Cortex of kidney (tissue), 1 donor: ENCODE results near the gene CHCHD2.
"Not testable (repeated sequence)": the region's sequence is repeated elsewhere in the genome, so short reads cannot be mapped to it uniquely, and the experiment has no call there.

Experiments
- DNase-seq: peaks from one replicate; lab custom pipeline; 2025; lab: John Stamatoyannopoulos, UW

CHCHD2 gene

DNA sequence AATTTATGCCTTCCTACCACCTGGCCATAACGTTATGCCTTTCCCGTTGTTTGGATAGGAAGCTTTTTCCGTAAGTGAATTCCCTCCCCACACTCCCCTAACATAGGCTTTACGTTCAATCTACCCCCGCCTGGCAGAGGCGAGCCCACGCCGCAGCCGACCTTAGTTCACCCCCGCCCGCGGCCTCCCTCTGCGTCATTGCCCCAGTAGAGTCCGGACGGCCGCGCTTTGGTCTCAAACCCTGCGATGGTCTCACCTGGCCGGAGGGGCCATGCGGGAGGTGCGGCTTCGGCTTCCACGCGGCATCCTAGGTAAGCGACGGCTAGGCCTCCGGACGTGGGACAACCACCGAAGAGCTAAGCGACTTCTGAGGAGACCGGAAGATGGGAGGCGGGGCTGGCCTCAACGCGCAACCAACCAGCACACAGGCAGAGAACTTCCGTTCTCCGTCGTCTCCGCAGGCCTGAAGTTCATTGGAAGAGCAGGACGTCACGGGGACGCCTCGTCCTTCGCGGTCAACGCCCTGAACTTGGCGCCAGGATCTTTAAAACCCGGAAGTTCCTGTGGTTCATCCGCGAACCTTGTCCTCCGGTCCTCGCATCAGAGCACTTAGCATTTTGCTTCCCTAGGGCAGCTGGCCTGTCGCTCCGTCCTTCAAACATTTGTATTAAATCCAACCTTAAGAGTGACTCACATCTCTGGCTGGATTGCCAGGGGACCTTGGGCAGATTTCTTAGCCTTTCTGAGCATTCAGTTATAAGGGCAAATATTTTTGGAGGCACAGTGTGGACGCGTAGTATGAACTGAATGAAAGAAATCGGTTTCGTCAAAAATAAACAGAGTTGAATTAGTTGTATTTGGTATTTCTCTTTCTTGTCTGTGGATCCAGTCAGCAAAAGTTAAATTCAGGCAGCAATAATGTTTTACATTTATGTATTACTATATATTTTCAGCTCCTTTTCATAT lies at the start of gene CHCHD2:
Gene CHCHD2, minus strand, starts transcription at position 369 of the 966 bp plus-strand sequence. Its CDS starts 63 bp downstream, at position 306.
- peak; percentile 67 for DNase-seq

DNA sequence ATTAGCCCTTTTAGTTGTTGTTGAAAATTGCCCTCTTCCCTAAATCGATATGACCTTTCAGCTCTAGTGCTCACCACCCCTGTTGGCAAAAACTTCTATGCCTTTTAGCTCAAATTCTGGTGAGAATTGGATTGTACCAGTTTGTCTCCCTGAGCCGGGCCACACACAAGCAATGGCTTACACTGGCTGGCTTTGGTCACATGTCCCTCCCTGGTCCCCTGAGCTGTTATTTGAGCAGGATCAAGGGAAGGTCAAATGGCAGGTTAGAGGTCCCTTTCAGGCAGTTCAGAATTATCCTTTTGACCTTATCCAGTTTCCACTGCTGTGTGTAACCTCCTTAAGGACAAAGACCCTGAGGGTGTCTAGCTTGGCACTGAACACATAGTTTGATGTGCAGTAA lies 24.8 kb upstream of the CHCHD2 start:
- not testable (repeated sequence) for DNase-seq

- no peak for DNase-seq
Observed at GRCh38 chr7:56127241-56127975, 21.1 kb upstream of the CHCHD2 start.

DNA sequence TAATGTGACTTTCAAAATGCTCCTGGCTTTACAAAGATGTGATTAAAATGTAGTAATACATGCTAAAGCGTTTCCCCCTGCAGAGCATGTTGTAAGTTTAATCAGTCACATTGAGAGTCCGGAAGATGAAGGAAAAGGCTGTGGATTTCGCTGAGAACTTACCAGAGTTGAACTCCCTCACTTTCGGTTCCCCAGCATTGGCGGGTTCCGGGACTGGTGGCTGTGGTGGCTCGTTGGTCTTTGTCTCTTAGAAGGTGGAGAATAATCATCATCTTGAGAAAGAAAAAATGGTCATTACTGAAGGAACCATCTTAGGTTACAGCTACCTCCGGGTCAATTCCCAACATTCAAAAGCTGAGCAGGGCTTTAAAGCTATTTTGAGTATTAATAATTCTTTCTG lies 19.6 kb upstream of the CHCHD2 start:
- DNase-seq, result no peak

DNA sequence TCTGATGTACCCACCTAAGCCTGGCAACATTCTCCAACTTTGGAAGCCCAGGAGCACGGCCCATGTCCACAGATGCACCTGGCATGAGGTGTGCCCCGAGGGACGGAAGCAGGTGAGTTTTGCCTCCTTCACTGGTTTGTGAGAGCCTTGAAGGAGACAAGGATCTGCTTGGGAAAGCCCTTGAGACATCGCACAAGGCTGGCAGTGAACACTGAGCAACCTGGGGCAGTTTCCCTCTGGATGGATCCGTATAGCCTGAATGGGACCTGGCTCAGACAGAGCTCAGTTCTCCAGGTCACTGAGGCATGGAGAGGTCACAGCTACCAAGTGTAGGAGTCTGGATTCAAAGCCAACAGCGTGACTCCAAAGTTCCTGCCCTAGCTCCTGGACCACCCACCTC lies 18.7 kb upstream of the CHCHD2 start:
- no peak for DNase-seq

- no peak for DNase-seq
Observed at GRCh38 chr7:56121440-56121839, 15.2 kb upstream of the CHCHD2 start.

DNA sequence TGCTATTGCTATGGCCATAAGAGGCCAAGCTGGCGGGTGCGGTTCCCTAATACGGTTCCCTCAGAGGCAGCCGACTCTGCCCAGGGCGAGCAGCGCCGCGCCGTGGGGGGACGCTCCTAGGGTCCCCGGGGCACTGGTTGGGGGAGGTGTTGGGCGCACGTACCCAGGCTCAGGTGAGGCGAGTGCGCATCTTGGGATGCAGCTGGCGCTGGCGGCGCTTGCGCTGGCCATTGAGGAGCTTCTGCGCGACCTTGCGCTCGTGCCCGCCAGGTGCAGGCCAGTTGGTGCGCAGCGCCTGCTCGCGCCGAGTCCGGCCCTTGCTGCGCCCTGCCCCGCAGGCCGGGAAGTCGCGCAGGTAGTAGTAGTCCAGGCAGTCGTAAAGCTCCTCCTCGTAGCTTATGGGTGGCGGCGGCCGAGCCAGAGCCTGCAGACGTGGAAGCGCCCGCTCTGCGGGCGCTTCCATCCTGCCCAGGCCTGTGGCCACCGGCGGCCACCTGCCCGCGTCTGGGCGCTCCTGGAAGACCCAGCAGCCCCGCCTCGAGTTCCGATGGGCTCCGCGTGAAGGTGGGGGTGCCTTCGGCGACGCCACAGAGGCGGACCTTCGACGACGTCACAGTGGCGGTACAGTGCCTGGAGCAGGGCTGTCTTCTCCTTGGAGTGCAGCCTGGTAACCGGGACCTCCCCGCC lies 9.7 kb upstream of the CHCHD2 start, which contains the start of gene NUPR2:
Gene NUPR2, minus strand, starts transcription at position 566 of the 687 bp plus-strand sequence. Its CDS starts 103 bp downstream, at position 463.
- DNase-seq, result no peak

GRCh38 chr7:56112244-56112643 lies 6.0 kb upstream of the CHCHD2 start:
- not testable (repeated sequence) for DNase-seq

DNA sequence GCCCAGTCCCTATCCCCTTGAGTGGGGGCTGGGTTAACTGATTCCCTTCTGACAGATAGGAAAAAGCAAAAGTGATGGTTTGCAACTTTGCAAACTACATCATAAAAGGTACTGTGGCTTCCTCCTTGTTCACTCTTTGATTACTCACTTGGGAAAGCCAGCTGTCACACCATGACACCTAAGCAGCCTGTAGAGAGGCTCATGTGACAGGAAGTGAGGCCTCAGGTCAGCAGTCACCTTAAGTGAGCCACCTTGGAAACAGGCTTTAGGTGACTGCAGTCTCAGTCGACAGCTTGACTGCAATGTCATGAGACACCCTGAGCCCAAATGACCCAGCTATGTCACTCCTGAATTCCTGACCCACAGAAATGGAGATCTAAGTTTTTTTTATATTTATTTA lies 4.3 kb upstream of the CHCHD2 start:
- no peak for DNase-seq

DNA sequence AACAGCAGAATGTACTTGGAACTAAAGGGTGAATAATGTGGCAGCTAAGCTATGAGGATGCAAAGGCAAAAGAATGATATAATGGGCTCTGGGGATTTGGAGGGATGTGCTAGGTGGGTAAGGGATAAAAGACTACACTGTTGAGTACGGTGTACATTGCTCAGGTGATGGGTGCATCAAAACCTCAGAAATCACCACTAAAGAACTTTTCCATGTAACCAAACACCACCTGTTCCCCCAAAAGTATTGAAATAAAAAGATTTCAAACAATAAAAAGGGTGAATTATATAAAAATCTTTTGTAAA lies 1.6 kb upstream of the CHCHD2 start:
- DNase-seq, result no peak

DNA sequence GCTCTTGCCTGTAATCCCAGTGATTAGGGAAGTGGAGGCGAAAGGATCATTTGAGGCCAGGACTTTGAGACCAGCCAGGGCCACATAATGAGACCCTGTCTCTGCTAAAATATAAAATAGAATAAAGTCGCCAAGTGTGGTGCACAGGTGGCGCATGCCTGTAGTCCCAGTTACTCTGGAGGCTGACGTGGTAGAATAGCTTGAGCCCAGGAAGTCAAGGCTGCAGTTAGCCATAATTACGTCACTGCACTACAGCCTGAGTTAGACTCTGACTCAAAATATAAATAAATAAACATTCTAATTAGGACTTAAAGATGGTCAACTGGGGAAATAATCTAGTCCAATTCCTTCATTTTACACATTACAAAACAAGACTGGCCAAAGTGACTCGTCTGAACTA lies 768 bp downstream of the CHCHD2 start:
- DNase-seq, result no peak

DNA sequence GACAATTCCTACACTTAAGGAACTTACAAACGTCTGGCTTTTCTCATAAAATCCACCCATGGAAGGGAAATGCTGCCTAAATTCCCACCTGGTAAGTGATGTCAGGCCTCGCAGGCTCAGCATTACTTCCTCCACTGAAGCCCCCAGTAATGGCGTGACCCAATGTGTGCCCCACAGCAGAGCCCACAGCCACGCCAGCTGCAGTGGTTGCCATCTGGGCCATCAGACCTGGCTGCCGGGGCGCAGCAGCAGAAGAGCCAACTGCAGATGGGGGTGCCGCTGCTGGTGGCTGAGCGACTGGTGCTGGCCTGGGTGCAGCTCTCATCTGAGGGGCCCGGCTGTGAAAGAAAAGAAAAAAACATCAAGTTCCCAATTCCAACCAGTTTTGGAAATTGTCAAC lies 2.1 kb downstream of the CHCHD2 start:
- not testable (repeated sequence) for DNase-seq

DNA sequence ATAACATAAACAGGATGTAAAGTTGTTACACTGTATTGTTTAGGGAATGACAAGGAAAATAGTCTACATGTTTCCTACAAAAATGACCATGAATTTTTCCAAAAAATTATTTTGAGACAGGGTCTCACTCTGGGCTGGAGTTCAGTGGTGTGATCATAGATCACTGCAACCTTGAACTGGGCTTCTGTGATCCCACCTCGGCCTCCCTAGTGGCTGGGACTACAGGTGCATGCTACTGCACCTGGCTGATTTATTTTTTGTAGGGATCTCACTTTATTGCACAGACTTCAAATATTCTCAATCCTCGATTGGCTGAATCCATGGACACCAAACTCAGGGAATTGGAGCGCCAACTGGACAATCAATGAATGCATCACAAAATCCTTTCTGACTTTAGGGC lies 6.6 kb downstream of the CHCHD2 start:
- DNase-seq, result no peak

DNA sequence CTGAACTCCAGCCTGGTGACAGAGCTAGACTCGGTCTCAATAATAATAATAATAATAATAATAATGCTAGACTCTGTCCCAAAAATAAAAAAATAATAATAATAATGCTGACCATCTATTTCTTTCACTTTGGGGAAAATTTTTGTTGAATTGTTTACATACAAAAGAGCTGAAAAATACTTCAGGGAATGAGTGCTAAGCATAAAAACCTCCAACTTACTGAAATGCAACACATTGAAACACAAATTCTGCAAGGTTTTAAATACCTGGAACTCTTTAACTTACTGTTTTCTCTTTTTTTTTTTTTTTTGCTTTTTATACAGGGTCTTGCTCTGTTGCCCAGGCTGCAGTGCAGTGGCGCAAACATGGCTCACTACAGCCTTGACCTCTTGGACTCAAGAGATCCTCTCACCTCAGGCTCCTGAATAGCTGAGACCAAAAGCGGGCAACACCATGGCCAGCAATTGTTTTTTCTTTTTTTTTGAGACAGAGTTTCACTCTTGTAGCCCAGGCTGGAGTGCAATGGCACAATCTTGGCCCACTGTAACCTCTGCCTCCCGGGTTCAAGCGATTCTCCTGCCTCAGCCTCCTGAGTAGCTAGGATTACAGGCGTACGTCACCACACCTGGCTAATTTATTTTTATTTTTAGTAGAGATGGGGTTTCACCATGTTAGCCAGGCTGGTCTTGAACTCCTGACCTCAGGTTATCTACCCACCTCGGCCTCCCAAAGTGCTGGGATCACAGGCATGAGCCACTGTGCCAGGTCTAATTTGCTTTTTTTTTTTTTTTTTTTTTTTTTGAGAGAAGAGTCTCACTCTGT lies 7.9 kb downstream of the CHCHD2 start:
- not testable (repeated sequence) for DNase-seq

GRCh38 chr7:56097700-56098099 lies 8.6 kb downstream of the CHCHD2 start:
- DNase-seq, result no peak

DNA sequence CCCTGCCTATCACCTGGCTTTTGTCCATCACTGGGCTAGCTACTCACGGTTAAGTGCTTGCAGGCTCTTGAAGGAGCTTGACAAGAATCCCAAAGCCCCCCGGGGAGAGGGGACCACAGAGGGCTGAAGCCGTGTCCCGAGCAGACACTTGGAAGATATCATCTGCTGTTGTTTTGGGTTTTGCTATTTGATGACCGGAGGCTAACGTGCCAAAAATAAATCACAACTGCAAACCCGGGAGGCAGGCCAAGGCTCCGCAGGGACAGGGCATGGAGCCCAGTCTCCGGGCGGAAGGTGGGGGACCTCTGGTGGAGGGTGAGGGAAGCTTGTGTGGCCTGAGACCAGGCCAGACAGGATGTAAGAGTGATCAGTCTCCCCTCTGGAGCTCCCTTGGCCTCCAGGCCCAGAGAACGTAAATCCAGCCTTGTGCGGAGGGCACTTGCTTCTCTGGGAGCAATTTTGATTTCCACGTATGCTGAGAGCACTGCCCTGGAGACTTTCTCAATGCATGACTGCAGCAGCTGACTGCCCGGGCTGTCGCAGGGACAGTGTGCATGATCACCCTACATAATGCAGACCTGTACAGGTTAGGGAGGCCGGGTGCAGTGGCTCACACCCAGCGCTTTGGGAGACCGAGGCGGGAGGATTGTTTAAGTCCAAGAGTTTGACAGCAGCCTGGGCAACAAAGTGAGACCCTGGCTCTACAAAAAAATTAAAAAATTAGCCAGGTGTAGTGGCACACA lies 13.3 kb downstream of the CHCHD2 start, which contains the start of gene PHKG1:
Gene PHKG1, minus strand, starts transcription at position 164 of the 743 bp plus-strand sequence. CDS start 4,011 bp downstream, outside the sequence.
- no peak for DNase-seq

DNA sequence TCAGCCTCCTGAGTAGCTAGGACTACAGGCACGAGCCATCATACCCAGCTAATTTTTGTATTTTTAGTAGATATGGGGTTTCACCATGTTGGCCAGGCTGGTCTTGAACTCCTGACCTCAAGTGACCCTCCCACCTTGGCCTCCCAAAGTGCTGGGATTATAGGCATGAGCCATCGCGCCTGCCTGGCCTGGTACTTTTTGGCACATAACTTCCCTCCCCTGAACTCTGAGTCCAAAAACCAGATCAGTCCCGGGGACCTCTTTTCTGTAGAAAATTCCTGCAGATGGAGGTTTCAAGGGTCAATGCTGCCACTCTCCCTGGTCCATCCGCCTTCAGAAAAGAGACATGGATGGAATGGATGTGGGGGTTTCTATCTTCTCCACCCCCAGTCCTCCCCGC lies 13.9 kb downstream of the CHCHD2 start:
- DNase-seq, result not testable (repeated sequence)

DNA sequence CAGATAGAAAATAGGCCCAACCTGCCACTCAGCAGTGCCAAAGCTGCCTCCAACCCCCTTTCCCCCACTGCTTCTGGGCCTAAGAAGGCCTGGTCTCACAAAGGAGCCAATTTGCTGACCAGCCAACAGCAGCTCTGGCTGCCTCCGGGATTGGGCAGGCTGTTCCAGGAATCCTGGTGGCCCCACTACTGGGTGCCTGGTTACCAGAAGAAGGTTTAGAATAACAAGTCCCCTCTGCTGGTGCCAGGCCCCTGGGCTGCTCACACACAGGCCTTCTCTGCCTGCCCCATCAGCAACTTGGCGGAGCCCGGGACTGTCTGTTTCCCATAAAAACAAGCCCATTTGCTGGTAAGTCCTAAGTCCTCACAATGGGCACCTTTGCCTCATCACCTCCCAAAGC lies 14.7 kb downstream of the CHCHD2 start:
- no peak for DNase-seq

DNA sequence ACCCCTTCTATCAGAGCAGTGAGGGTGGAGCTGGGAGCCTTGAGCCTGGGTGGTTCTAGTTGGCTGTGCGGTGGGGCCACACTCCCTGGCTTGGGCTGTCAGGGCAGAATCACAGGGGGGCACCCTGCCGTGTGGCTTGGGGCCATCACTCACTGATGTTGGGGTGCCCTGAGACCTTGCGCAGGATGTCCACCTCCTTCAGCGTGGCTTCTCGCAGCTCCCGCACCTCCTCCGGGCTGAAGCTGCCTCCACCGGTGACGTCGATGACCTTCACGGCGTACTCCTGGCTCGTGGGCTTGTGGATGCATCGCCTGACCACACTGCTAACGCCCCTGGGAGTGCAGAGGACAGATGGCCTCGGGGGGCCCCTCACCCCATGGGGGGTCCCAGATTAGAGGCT lies 18.8 kb downstream of the CHCHD2 start:
- DNase-seq, result no peak

GRCh38 chr7:56086761-56087160 lies 19.5 kb downstream of the CHCHD2 start:
- no peak for DNase-seq
